DOHH2 (cell line): ENCODE data around the gene C1S.

Experiments used
- H3F3A ChIP-seq: fragments of 200-600 bp; sonication (generic), shearing (Covaris generic); 2 replicates; pipeline ENCODE4 v1.6.0; 2016; ENCODE audit warnings: antibody characterized with exemption, mild to moderate bottlenecking; ENCODE audit not compliant: control insufficient read depth, insufficient read depth
- H3K27ac ChIP-seq: fragments of 200-600 bp; sonication (generic); 2 replicates; pipeline ENCODE4 v1.5.1; 2014; ENCODE audit warnings: low read depth, mild to moderate bottlenecking, low read length, moderate library complexity
- H3K27me3 ChIP-seq: fragments of 200-600 bp; sonication (generic); 2 replicates; pipeline ENCODE4 v1.6.1; 2014; ENCODE audit warnings: mild to moderate bottlenecking, low read length, mixed read lengths; ENCODE audit not compliant: control insufficient read depth
- H3K36me3 ChIP-seq: fragments of 200-600 bp; sonication (generic); 2 replicates; pipeline ENCODE4 v1.6.1; 2014; ENCODE audit warnings: mild to moderate bottlenecking, low read length, moderate library complexity, mixed read lengths; ENCODE audit not compliant: control insufficient read depth
- H3K4me1 ChIP-seq: fragments of 200-600 bp; sonication (generic); 2 replicates; pipeline ENCODE4 v1.6.1; 2014; ENCODE audit warnings: mild to moderate bottlenecking, low read length, mixed read lengths; ENCODE audit not compliant: control insufficient read depth
- H3K4me2 ChIP-seq: fragments of 200-600 bp; sonication (generic); 2 replicates; pipeline ENCODE4 v1.6.0; 2014; ENCODE audit warnings: mild to moderate bottlenecking, low read length, moderate library complexity
- H3K4me3 ChIP-seq: fragments of 200-600 bp; sonication (generic); 2 replicates; pipeline ENCODE4 v1.5.1; 2014; ENCODE audit warnings: mild to moderate bottlenecking, low read length, mixed read lengths
- H3K79me2 ChIP-seq: fragments of 200-600 bp; sonication (generic); 2 replicates; pipeline ENCODE4 v1.6.1; 2014; ENCODE audit warnings: mild to moderate bottlenecking, low read length, mixed read lengths; ENCODE audit not compliant: control insufficient read depth
- H3K9me2 ChIP-seq: fragments of 200-600 bp; sonication (generic); replicated peaks from 2 replicates; pipeline ENCODE4 v1.6.1; 2014; ENCODE audit warnings: mild to moderate bottlenecking, low read length, mixed read lengths; ENCODE audit not compliant: control insufficient read depth
- H3K9me3 ChIP-seq: fragments of 200-600 bp; sonication (generic); 2 replicates; pipeline ENCODE4 v1.6.1; 2014; ENCODE audit warnings: antibody characterized with exemption, low read length, mixed read lengths; ENCODE audit not compliant: control insufficient read depth, insufficient read depth
- H4K20me1 ChIP-seq: fragments of 200-600 bp; sonication (generic); 2 replicates; pipeline ENCODE4 v1.6.0; 2014; ENCODE audit warnings: low read depth, mild to moderate bottlenecking, antibody characterized with exemption, low read length, moderate library complexity; ENCODE audit not compliant: control insufficient read depth, insufficient read depth
- EZH2phosphoT487 ChIP-seq: fragments of 200-600 bp; sonication (generic); IDR thresholded peaks from 2 replicates; pipeline ENCODE4 v1.6.1; 2017; ENCODE audit warnings: borderline replicate concordance, mild to moderate bottlenecking, antibody characterized with exemption, low read length, moderate library complexity, mixed read lengths
- TF ChIP-seq, protein P1 (sequence below): fragments of 200-600 bp; sonication (generic); IDR thresholded peaks from one replicate; pipeline ENCODE4 v1.5.1; 2014; ENCODE audit warnings: antibody characterized with exemption, mild to moderate bottlenecking, low read depth, low read length; ENCODE audit not compliant: poor library complexity, severe bottlenecking

C1S gene

DNA sequence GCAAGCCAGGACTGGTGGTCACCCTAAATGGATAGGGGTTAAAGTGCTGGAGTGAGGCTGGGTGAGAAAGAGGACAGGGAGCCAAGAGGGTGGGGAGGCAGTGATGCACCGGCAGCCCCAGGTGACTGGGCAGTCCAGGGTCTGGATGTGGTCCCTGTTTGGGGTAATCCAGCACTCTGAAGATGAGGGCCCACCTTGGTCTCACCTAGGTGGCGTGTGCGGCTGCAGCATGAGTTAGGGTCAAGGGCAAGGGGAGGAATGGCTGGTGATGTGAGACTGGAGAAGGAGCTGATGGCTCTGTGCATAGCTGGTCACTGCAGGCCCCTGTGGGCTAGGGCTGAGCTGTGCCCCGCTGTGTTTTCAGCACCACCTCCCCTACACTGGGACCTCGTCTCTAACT, 50.1 kb downstream of the C1S start:
- no peak overlapping the region for H3K27ac ChIP-seq

DNA sequence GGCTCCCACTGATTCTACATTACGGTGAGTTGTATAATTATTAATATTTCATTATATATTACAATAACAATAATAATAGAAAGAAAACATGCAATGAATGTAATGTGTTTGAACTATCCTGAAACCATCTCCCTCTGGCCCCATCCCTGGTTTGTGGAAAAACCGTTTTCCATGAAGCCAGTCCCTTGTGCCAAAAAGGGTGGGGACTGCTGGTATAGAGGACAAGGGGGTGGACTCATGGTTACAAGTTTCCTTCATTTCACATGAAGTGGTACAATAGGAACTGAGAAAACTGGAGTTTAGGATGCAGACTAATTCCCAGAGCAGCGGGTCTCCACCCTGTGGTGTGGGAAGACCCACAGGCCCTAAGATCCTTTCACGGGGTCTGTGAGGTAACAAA, 51.5 kb downstream of the C1S start:
- Histone ChIP-seq H3F3A (no peaks in the 10 kb centered on the region), H3K27me3 (peaks cover 24% of the 10 kb centered on the region), H3K36me3 (no peaks in the 10 kb centered on the region), H3K79me2 (no peaks in the 10 kb centered on the region), H3K9me3 (no peaks in the 10 kb centered on the region), H3K4me2 (no peak overlapping the region), H3K9me2 (no peaks in the 10 kb centered on the region), H3K4me3 (no peak overlapping the region), H4K20me1 (no peaks in the 10 kb centered on the region; the same call in 1 of the 2 replicates), H3K27ac (no peak overlapping the region), H3K4me1 (peaks cover 14% of the 10 kb centered on the region)
- TF ChIP-seq EZH2phosphoT487: no peak
- TF ChIP-seq, protein P1, sequence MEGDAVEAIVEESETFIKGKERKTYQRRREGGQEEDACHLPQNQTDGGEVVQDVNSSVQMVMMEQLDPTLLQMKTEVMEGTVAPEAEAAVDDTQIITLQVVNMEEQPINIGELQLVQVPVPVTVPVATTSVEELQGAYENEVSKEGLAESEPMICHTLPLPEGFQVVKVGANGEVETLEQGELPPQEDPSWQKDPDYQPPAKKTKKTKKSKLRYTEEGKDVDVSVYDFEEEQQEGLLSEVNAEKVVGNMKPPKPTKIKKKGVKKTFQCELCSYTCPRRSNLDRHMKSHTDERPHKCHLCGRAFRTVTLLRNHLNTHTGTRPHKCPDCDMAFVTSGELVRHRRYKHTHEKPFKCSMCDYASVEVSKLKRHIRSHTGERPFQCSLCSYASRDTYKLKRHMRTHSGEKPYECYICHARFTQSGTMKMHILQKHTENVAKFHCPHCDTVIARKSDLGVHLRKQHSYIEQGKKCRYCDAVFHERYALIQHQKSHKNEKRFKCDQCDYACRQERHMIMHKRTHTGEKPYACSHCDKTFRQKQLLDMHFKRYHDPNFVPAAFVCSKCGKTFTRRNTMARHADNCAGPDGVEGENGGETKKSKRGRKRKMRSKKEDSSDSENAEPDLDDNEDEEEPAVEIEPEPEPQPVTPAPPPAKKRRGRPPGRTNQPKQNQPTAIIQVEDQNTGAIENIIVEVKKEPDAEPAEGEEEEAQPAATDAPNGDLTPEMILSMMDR: no peak

More for the DNA sequence above, 50.1 kb downstream of the C1S start:
- H3K27me3 ChIP-seq: peaks cover 27% of the 10 kb centered on the region
- H4K20me1 ChIP-seq: no peaks in the 10 kb centered on the region; the same call in 1 of the 2 replicates
- TF ChIP-seq, protein P1: no peak
- no peak for TF ChIP-seq EZH2phosphoT487
- no peaks in the 10 kb centered on the region for H3K9me2 ChIP-seq
- no peak overlapping the region for H3K4me3 ChIP-seq
- no peaks in the 10 kb centered on the region for H3K36me3 ChIP-seq
- no peaks in the 10 kb centered on the region for H3K79me2 ChIP-seq
- H3K4me2 ChIP-seq: no peak overlapping the region
- H3K9me3 ChIP-seq: peaks cover 9% of the 10 kb centered on the region; the same call in 1 of the 2 replicates
- H3F3A ChIP-seq: no peaks in the 10 kb centered on the region
- H3K4me1 ChIP-seq: peaks cover 14% of the 10 kb centered on the region

DNA sequence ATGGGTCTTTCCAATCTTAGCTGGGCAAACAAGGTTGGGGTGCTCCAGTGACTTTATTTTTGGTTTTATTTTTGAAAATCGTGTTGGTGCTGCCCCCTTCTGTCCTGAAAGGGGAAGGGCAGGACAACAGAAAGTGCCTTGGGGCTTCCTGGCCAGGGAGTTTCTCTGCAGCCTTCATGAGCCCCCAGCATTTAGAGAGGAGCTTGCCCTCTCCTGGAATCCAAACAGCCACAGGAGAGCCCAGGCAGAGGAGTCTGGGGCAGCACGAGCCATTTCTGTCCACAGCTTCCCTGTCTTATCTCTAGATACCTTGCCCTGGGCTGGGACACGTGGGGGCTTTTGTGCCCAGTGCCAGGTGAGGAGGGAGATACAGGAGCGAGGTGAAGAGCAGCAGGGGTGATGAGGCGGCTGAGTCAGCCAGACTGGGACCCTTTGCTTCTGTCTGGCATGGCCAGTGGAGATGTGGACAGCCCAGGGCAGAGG, 52.9 kb downstream of the C1S start:
- Histone ChIP-seq H3K9me2 (no peaks in the 10 kb centered on the region), H3K4me2 (no peak overlapping the region), H3K79me2 (no peaks in the 10 kb centered on the region), H3K9me3 (no peaks in the 10 kb centered on the region), H3K27me3 (peaks cover 16% of the 10 kb centered on the region), H3K4me1 (peaks cover 6% of the 10 kb centered on the region), H3K27ac (no peak overlapping the region), H3F3A (no peaks in the 10 kb centered on the region), H3K36me3 (no peaks in the 10 kb centered on the region), H3K4me3 (no peak overlapping the region), H4K20me1 (no peaks in the 10 kb centered on the region; the same call in 1 of the 2 replicates)
- TF ChIP-seq EZH2phosphoT487: no peak
- TF ChIP-seq, protein P1: peak; percentile 80
